IMR-90 (cell line): ENCODE results near the gene TTC38. TPM values are rescaled to one million over a fixed set of nuclear protein-coding genes. Genes with fewer than 3 reads are reported as not detected.
A peak's percentile ranks its signal among the peaks of the same experiment; 100 is the strongest.

Experiments used
- ATAC-seq: fragments of 200-7000 bp; cut with Tn5 transposase; 2 replicates; pipeline ENCODE4 v1.9.1; 2020; ENCODE audit warnings: low read depth, mild to moderate bottlenecking, moderate library complexity
- BruUV-seq: library from RNA; stranded (reverse); fragments of 400-500 nt; replicated peaks from 2 replicates; lab custom pipeline; 2021; lab: Mats Ljungman, UMichigan
- CTCF ChIA-PET: fragments of 300-600 bp; formaldehyde crosslinking; extraction: SDS; loops from one replicate; lab custom pipeline; 2021; ENCODE audit warnings: antibody characterized with exemption; lab: Yijun Ruan, JAX
- POLR2A ChIA-PET: fragments of 300-600 bp; sonication (Branson Sonifier 250); formaldehyde crosslinking; loops from one replicate; lab custom pipeline; 2022; ENCODE audit warnings: antibody characterized with exemption; ENCODE audit not compliant: unreplicated experiment; lab: Charles Lee
- DNase-seq: peaks from one replicate; pipeline ENCODE4 v3.0.0; 2013
- H2AFZ ChIP-seq: replicated peaks from 2 replicates; pipeline ENCODE3; 2013; ENCODE audit warnings: low read length, mild to moderate bottlenecking; ENCODE audit not compliant: poor library complexity
- H2AK5ac ChIP-seq: 2 replicates; pipeline ENCODE4 v1.6.1; 2013; ENCODE audit warnings: low read depth, low read length, inconsistent platforms
- H2AK9ac ChIP-seq: replicated peaks from 2 replicates; pipeline ENCODE3; 2013; ENCODE audit warnings: mild to moderate bottlenecking, low read depth, low read length, moderate library complexity; ENCODE audit not compliant: poor library complexity
- H2BK120ac ChIP-seq: 2 replicates; pipeline ENCODE4 v1.6.1; 2013; ENCODE audit warnings: low read depth, low read length, inconsistent platforms
- H2BK15ac ChIP-seq: 3 replicates; pipeline ENCODE4 v1.6.1; 2013; ENCODE audit warnings: low read depth, low read length, inconsistent platforms
- H2BK20ac ChIP-seq: 2 replicates; pipeline ENCODE4 v1.6.1; 2013; ENCODE audit warnings: low read depth, mild to moderate bottlenecking, inconsistent platforms, low read length, moderate library complexity
- H2BK5ac ChIP-seq: 2 replicates; pipeline ENCODE4 v1.6.1; 2013; ENCODE audit warnings: mild to moderate bottlenecking, low read depth, low read length, inconsistent platforms; ENCODE audit not compliant: poor library complexity, severe bottlenecking
- H3K14ac ChIP-seq: replicated peaks from 2 replicates; pipeline ENCODE4 v1.6.1; 2013; ENCODE audit warnings: low read depth, low read length, inconsistent platforms
- H3K18ac ChIP-seq: 2 replicates; pipeline ENCODE4 v1.6.1; 2013; ENCODE audit warnings: low read depth, low read length, control low read depth
- H3K23ac ChIP-seq: 2 replicates; pipeline ENCODE4 v1.6.1; 2013; ENCODE audit warnings: low read depth, low read length, inconsistent platforms
- H3K27ac ChIP-seq: 2 replicates; pipeline ENCODE4 v1.5.1; 2013; ENCODE audit warnings: mild to moderate bottlenecking, control low read depth, low read length; ENCODE audit not compliant: insufficient read depth
- H3K27me3 ChIP-seq: 2 replicates; pipeline ENCODE4 v1.6.1; 2013; ENCODE audit warnings: low read length; ENCODE audit not compliant: control insufficient read depth, insufficient read depth
- H3K36me3 ChIP-seq: 2 replicates; pipeline ENCODE4 v1.6.1; 2013; ENCODE audit warnings: low read length, mixed read lengths; ENCODE audit not compliant: control insufficient read depth, insufficient read depth
- H3K4ac ChIP-seq: 2 replicates; pipeline ENCODE4 v1.6.1; 2013; ENCODE audit warnings: low read depth, low read length, inconsistent platforms
- H3K4me1 ChIP-seq: 2 replicates; pipeline ENCODE4 v1.6.1; 2013; ENCODE audit warnings: low read length, mixed read lengths; ENCODE audit not compliant: control insufficient read depth, insufficient read depth
- H3K4me2 ChIP-seq: 2 replicates; pipeline ENCODE4 v1.6.1; 2013; ENCODE audit warnings: low read depth, mild to moderate bottlenecking, control low read depth, low read length, moderate library complexity
- H3K4me3 ChIP-seq: 2 replicates; pipeline ENCODE4 v1.5.1; 2013; ENCODE audit warnings: low read depth, mild to moderate bottlenecking, control low read depth, low read length, moderate library complexity; ENCODE audit not compliant: insufficient read depth
- H3K56ac ChIP-seq: 2 replicates; pipeline ENCODE4 v1.6.1; 2013; ENCODE audit warnings: low read length, inconsistent platforms; ENCODE audit not compliant: insufficient read depth; ENCODE audit errors: extremely low read depth
- H3K79me1 ChIP-seq, 2 experiments: 2 replicates each; pipeline ENCODE4 v1.6.1; 2013; ENCODE audit warnings: low read length in 2 of 2, inconsistent platforms in 1 of 2, low read depth in 1 of 2
- H3K9ac ChIP-seq: 2 replicates; pipeline ENCODE4 v1.6.1; 2013; ENCODE audit warnings: low read depth, low read length, control low read depth
- H3K9me1 ChIP-seq: 2 replicates; pipeline ENCODE4 v1.6.1; 2013; ENCODE audit warnings: low read length, inconsistent platforms; ENCODE audit not compliant: insufficient read depth
- H3K9me3 ChIP-seq: 2 replicates; pipeline ENCODE4 v1.6.1; 2013; ENCODE audit warnings: low read length; ENCODE audit not compliant: control insufficient read depth, insufficient read depth
- H4K20me1 ChIP-seq: 2 replicates; pipeline ENCODE4 v1.6.1; 2013; ENCODE audit warnings: low read length, inconsistent platforms; ENCODE audit not compliant: insufficient read depth
- H4K5ac ChIP-seq: 2 replicates; pipeline ENCODE4 v1.6.1; 2013; ENCODE audit warnings: mild to moderate bottlenecking, low read depth, low read length, control low read depth
- H4K8ac ChIP-seq, 2 experiments: 2 replicates each; pipeline ENCODE4 v1.6.1; 2013; ENCODE audit warnings: low read depth in 2 of 2, low read length in 2 of 2, control low read depth in 1 of 2, inconsistent platforms in 1 of 2
- H4K91ac ChIP-seq: 2 replicates; pipeline ENCODE4 v1.6.1; 2013; ENCODE audit warnings: low read depth, low read length, inconsistent platforms; ENCODE audit not compliant: insufficient read depth
- BHLHE40 ChIP-seq: fragments of 150-350 bp; IDR thresholded peaks from 2 replicates; pipeline ENCODE4 v1.6.1; 2016; ENCODE audit warnings: mild to moderate bottlenecking, low read depth, low read length
- CEBPB ChIP-seq: IDR thresholded peaks from 2 replicates; pipeline ENCODE4 v1.6.1; 2012; ENCODE audit warnings: low read depth, low read length, improper control_type of control experiment
- CHD1 ChIP-seq: IDR thresholded peaks from 2 replicates; pipeline ENCODE4 v1.6.1; 2012; ENCODE audit warnings: low read depth, low read length, improper control_type of control experiment
- FOS ChIP-seq: fragments of 150-350 bp; IDR thresholded peaks from 2 replicates; pipeline ENCODE4 v1.6.1; 2016; ENCODE audit warnings: low read depth, low read length
- MAFK ChIP-seq: IDR thresholded peaks from 2 replicates; pipeline ENCODE4 v1.6.1; 2012; ENCODE audit warnings: low read depth, low read length, improper control_type of control experiment
- MAZ ChIP-seq: IDR thresholded peaks from 2 replicates; pipeline ENCODE4 v1.6.1; 2012; ENCODE audit warnings: low read depth, mild to moderate bottlenecking, low read length, improper control_type of control experiment, moderate library complexity, borderline replicate concordance
- MXI1 ChIP-seq: IDR thresholded peaks from 2 replicates; pipeline ENCODE4 v1.6.1; 2012; ENCODE audit warnings: low read depth, mild to moderate bottlenecking, low read length, moderate library complexity, borderline replicate concordance
- NFE2L2 ChIP-seq: fragments of 150-350 bp; IDR thresholded peaks from 2 replicates; pipeline ENCODE4 v1.6.1; 2016; ENCODE audit warnings: low read depth, mild to moderate bottlenecking, low read length
- POLR2A ChIP-seq: IDR thresholded peaks from 2 replicates; pipeline ENCODE4 v1.6.1; 2012; ENCODE audit warnings: mild to moderate bottlenecking, low read depth, low read length
- RAD21 ChIP-seq: IDR thresholded peaks from 2 replicates; pipeline ENCODE4 v1.6.1; 2012; ENCODE audit warnings: low read length, improper control_type of control experiment
- RCOR1 ChIP-seq: IDR thresholded peaks from 2 replicates; pipeline ENCODE4 v1.6.1; 2012; ENCODE audit warnings: mild to moderate bottlenecking, low read length, improper control_type of control experiment; ENCODE audit not compliant: insufficient replicate concordance
- RFX5 ChIP-seq: IDR thresholded peaks from 2 replicates; pipeline ENCODE4 v1.8.0; 2012; ENCODE audit warnings: low read depth, mild to moderate bottlenecking, low read length, moderate library complexity
- SMC3 ChIP-seq: fragments of 150-350 bp; IDR thresholded peaks from 2 replicates; pipeline ENCODE4 v1.6.1; 2016; ENCODE audit warnings: low read depth, mild to moderate bottlenecking, antibody characterized with exemption, low read length, moderate library complexity
- WGBS, 2 experiments: methylation state at CpG; one replicate each; pipeline versions ENCODE4 v1.1.5 to v1.1.7; 2013; ENCODE audit warnings: missing lambda C conversion rate in 2 of 2; ENCODE audit not compliant: insufficient read length in 1 of 2; ENCODE audit errors: extremely low coverage in 2 of 2; 5-methylcytosine and 5-hydroxymethylcytosine counted together
- dilution Hi-C: fragments of 300-500 bp; cut with HindIII; formaldehyde crosslinking; loops from one replicate; pipeline ENCODE4 v1.14.3; 2018; ENCODE audit warnings: low sequenced_read_pairs; ENCODE audit not compliant: unreplicated experiment
- in situ Hi-C: fragments of 300-500 bp; cut with MboI; formaldehyde crosslinking; loops from 3 replicates; pipeline ENCODE4 v1.14.3; 2019; ENCODE audit warnings: low sequenced_read_pairs, inconsistent platforms, mixed read lengths
- intact Hi-C: fragments of 100-400 bp; cut with micrococcal nuclease; formaldehyde crosslinking; loops from 2 replicates; pipeline ENCODE4 v1.10.0; 2022
- polyA plus RNA-seq, 3 experiments: library from polyadenylated mRNA; depleted of rRNA; stranded (reverse); fragments of >200 nt; gene quantifications; 2 replicates each; pipeline ENCODE4 v1.2.3, GENCODE V29; 2012; ENCODE audit warnings: low replicate concordance in 1 of 3
- total RNA-seq: library from RNA; depleted of rRNA; stranded (reverse); fragments of >200 nt; gene quantifications from 2 replicates; pipeline ENCODE4 v1.2.3, GENCODE V29; 2012
- TF ChIP-seq, protein P1 (sequence below): conservative IDR thresholded peaks from 2 replicates; pipeline ENCODE4 v1.5.1; 2012; ENCODE audit warnings: mild to moderate bottlenecking, low read depth, low read length, improper control_type of control experiment
- TF ChIP-seq, protein P2 (sequence below): fragments of 150-350 bp; IDR thresholded peaks from 2 replicates; pipeline ENCODE4 v1.6.1; 2017; ENCODE audit warnings: mild to moderate bottlenecking, antibody characterized with exemption, low read length, low read depth
- TF ChIP-seq, protein P3 (sequence below): fragments of 150-350 bp; IDR thresholded peaks from 2 replicates; pipeline ENCODE4 v1.6.1; 2016; ENCODE audit warnings: low read depth, mild to moderate bottlenecking, low read length, moderate library complexity, borderline replicate concordance

TTC38 gene
- total and polyA plus RNA-seq, 2 of the 4 experiments (the other 2 are of a cell fraction): 43.6 to 52.3 TPM

DNA sequence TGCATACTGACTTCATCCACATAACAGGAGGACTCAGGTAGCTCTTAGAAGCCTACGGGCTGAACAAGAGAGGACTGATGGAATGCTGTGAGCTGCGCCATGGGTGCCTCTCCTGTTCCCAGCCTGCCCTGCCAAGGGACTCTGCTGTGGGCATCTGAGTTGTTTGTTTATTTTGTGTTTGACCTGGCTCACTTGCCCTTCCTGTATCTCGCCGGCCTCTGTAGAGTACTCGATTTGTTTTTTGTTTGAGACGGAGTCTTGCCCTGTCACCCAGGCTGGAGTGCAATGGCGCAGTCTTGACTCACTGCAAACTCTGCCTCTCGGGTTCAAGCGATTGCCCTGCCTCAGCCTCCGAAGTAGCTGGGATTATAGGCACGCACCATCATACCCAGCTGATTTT is 1.8 kb downstream of the TTC38 start:
- Histone ChIP-seq H3K56ac (no peak overlapping the region), H2BK120ac (no peak overlapping the region), H2AFZ (peak overlapping the region; percentile 11), H3K9me3 (no peaks in the 10 kb centered on the region), H3K27me3 (no peaks in the 10 kb centered on the region), H4K20me1 (0 out of 2 replicates have a peak, but pooled peaks cover 5% of the 10 kb centered on the region), H4K91ac (no peak overlapping the region), H3K9ac (no peak overlapping the region), H3K4me3 (no peak overlapping the region), H3K9me1 (peaks cover 11% of the 10 kb centered on the region), H3K4me1 (peaks cover 10% of the 10 kb centered on the region), H3K4me2 (no peak overlapping the region; the same call in 1 of the 2 replicates), H2BK5ac (no peak overlapping the region), H4K5ac (no peak overlapping the region), H3K36me3 (peaks cover 30% of the 10 kb centered on the region), H3K27ac (no peak overlapping the region), H3K79me1 (peaks cover 15 to 24% of the 10 kb centered on the region in 2 experiments), H2BK20ac (no peak overlapping the region), H2AK5ac (no peak overlapping the region), H4K8ac (no peak overlapping the region), H3K23ac (0 out of 2 replicates have a peak overlapping the region, but pooled peaks have one; percentile 73), H3K14ac (peak overlapping the region; percentile 41; the same call in 1 of the 2 replicates), H2BK15ac (no peak overlapping the region), H3K4ac (peak overlapping the region; percentile 30; the same call in 1 of the 2 replicates), H3K18ac (no peak overlapping the region), H2AK9ac (peak overlapping the region; percentile 70)
- dilution Hi-C loops: no loop called here
- ChIA-PET CTCF (no interaction called here), POLR2A (no interaction called here)
- no peak for DNase-seq
- no TSS peak for BruUV-seq
- no peak for ATAC-seq
- intact Hi-C loops: no loop called here
- in situ Hi-C loops: no loop called here
- WGBS, 2 experiments: no CpG with 5 or more reads among the region's 11 CpGs
- TF ChIP-seq RCOR1 (no peak), RAD21 (no peak), MAZ (no peak), NFE2L2 (no peak), POLR2A (no peak), BHLHE40 (no peak), MAFK (no peak), SMC3 (no peak), FOS (no peak), RFX5 (no peak), CEBPB (no peak), MXI1 (no peak), CHD1 (no peak)
- TF ChIP-seq, protein P1, sequence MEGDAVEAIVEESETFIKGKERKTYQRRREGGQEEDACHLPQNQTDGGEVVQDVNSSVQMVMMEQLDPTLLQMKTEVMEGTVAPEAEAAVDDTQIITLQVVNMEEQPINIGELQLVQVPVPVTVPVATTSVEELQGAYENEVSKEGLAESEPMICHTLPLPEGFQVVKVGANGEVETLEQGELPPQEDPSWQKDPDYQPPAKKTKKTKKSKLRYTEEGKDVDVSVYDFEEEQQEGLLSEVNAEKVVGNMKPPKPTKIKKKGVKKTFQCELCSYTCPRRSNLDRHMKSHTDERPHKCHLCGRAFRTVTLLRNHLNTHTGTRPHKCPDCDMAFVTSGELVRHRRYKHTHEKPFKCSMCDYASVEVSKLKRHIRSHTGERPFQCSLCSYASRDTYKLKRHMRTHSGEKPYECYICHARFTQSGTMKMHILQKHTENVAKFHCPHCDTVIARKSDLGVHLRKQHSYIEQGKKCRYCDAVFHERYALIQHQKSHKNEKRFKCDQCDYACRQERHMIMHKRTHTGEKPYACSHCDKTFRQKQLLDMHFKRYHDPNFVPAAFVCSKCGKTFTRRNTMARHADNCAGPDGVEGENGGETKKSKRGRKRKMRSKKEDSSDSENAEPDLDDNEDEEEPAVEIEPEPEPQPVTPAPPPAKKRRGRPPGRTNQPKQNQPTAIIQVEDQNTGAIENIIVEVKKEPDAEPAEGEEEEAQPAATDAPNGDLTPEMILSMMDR: no peak
- TF ChIP-seq, protein P2, sequence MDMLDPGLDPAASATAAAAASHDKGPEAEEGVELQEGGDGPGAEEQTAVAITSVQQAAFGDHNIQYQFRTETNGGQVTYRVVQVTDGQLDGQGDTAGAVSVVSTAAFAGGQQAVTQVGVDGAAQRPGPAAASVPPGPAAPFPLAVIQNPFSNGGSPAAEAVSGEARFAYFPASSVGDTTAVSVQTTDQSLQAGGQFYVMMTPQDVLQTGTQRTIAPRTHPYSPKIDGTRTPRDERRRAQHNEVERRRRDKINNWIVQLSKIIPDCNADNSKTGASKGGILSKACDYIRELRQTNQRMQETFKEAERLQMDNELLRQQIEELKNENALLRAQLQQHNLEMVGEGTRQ: no peak
- TF ChIP-seq, protein P3, sequence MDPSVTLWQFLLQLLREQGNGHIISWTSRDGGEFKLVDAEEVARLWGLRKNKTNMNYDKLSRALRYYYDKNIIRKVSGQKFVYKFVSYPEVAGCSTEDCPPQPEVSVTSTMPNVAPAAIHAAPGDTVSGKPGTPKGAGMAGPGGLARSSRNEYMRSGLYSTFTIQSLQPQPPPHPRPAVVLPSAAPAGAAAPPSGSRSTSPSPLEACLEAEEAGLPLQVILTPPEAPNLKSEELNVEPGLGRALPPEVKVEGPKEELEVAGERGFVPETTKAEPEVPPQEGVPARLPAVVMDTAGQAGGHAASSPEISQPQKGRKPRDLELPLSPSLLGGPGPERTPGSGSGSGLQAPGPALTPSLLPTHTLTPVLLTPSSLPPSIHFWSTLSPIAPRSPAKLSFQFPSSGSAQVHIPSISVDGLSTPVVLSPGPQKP: no peak
